B cell (primary cell): ENCODE results near the gene WDR62. TPM values are rescaled to one million over a fixed set of nuclear protein-coding genes. Genes with fewer than 3 reads are reported as not detected.
"Not testable (repeated sequence)": the region's sequence is repeated elsewhere in the genome, so short reads cannot be mapped to it uniquely, and the experiment has no call there.

Experiments used
- ATAC-seq: fragments of 200-7000 bp; cut with Tn5 transposase; one replicate; pipeline ENCODE4 v1.10.0; 2021; ENCODE audit warnings: low read depth, mild to moderate bottlenecking, moderate number of reproducible peaks, moderate library complexity
- CTCF ChIA-PET: fragments of 350-600 bp; sonication (Branson Sonifier 250); formaldehyde crosslinking; loops from one replicate; lab custom pipeline; 2021; ENCODE audit warnings: antibody characterized with exemption, inconsistent platforms; lab: Charles Lee
- POLR2A ChIA-PET: fragments of 350-600 bp; sonication (Branson Sonifier 250); formaldehyde crosslinking; loops from one replicate; lab custom pipeline; 2021; ENCODE audit warnings: antibody characterized with exemption; lab: Charles Lee
- DNase-seq: peaks from one replicate; pipeline ENCODE4 v3.0.0; 2013
- H2AFZ ChIP-seq: 2 replicates; pipeline ENCODE4 v1.6.1; 2012; ENCODE audit warnings: mild to moderate bottlenecking, low read depth, low read length; ENCODE audit not compliant: insufficient read depth, poor library complexity, severe bottlenecking
- H3K27ac ChIP-seq, 2 donors: 1 replicate in 1 of 2; 2 replicates in 1 of 2; pipeline ENCODE4 v1.5.1; 2012 to 2013; ENCODE audit warnings: low read length in 2 of 2, mild to moderate bottlenecking in 2 of 2, moderate library complexity in 1 of 2
- H3K27me3 ChIP-seq, 4 experiments: fragments of 200-600 bp in 1 of 4; sonication (generic) in 1 of 4; replicated peaks in 1 of 4; 1 replicate in 2 of 4; 2 replicates in 2 of 4; pipeline versions ENCODE4 v1.6.1 to v1.7.0; 2013 to 2016; ENCODE audit warnings: low read length in 3 of 4, mild to moderate bottlenecking in 2 of 4, mixed read lengths in 1 of 4, moderate library complexity in 1 of 4; ENCODE audit not compliant: insufficient read depth in 4 of 4, control insufficient read depth in 3 of 4; ENCODE audit errors: control extremely low read depth in 1 of 4
- H3K36me3 ChIP-seq, 2 experiments: replicated peaks in 1 of 2; 1 replicate in 1 of 2; 2 replicates in 1 of 2; pipeline versions ENCODE4 v1.6.1 to v1.7.1; 2013; ENCODE audit warnings: low read length in 1 of 2; ENCODE audit not compliant: insufficient read depth in 2 of 2, control insufficient read depth in 1 of 2; ENCODE audit errors: control extremely low read depth in 1 of 2, extremely low read depth in 1 of 2
- H3K4me1 ChIP-seq, 2 donors: fragments of 200-600 bp in 1 of 2; sonication (generic) in 1 of 2; 1 replicate in 1 of 2; 2 replicates in 1 of 2; pipeline versions ENCODE4 v1.5.1 to v1.6.1; 2013 to 2017; ENCODE audit warnings: low read length in 2 of 2; ENCODE audit not compliant: control insufficient read depth in 2 of 2, insufficient read depth in 2 of 2
- H3K4me2 ChIP-seq: replicated peaks from 2 replicates; pipeline ENCODE3; 2012; ENCODE audit warnings: mild to moderate bottlenecking, low read depth, low read length; ENCODE audit not compliant: poor library complexity, severe bottlenecking
- H3K4me3 ChIP-seq, 5 experiments: fragments of 200-600 bp in 1 of 5; sonication (generic) in 1 of 5; 1 replicate in 3 of 5; 2 replicates in 2 of 5; pipeline versions ENCODE4 v1.5.1 to v1.7.0; 2011 to 2016; ENCODE audit warnings: low read length in 4 of 5, mild to moderate bottlenecking in 4 of 5, low read depth in 2 of 5, control low read depth in 1 of 5, moderate library complexity in 1 of 5; ENCODE audit not compliant: insufficient read depth in 1 of 5; ENCODE audit errors: control extremely low read depth in 1 of 5, extremely low read depth in 1 of 5
- H3K79me2 ChIP-seq: fragments of 200-600 bp; sonication (generic); one replicate; pipeline ENCODE4 v1.6.0; 2016; ENCODE audit warnings: low read length; ENCODE audit not compliant: control insufficient read depth, insufficient read depth
- H3K9ac ChIP-seq: fragments of 200-600 bp; sonication (generic); 2 replicates; pipeline ENCODE4 v1.6.1; 2017; ENCODE audit warnings: mild to moderate bottlenecking, low read length, moderate library complexity
- H3K9me3 ChIP-seq, 3 donors: one replicate each; pipeline versions ENCODE4 v1.6.1 to v1.7.1; 2013; ENCODE audit warnings: low read length in 2 of 3; ENCODE audit not compliant: control insufficient read depth in 2 of 3, insufficient read depth in 1 of 3; ENCODE audit errors: control extremely low read depth in 1 of 3
- H4K20me1 ChIP-seq: 2 replicates; pipeline ENCODE4 v1.6.0; 2012; ENCODE audit warnings: mild to moderate bottlenecking, low read length; ENCODE audit not compliant: insufficient read depth, control insufficient read depth, poor library complexity, severe bottlenecking
- H3K27ac Mint-ChIP-seq: one replicate; pipeline ENCODE4 v1.8.0; 2021; ENCODE audit warnings: mixed read lengths
- H3K27me3 Mint-ChIP-seq: one replicate; pipeline ENCODE4 v1.8.0; 2021; ENCODE audit warnings: mixed read lengths
- H3K4me1 Mint-ChIP-seq: one replicate; pipeline ENCODE4 v1.8.0; 2021; ENCODE audit warnings: mixed read lengths
- H3K4me3 Mint-ChIP-seq: one replicate; pipeline ENCODE4 v1.8.0; 2021; ENCODE audit warnings: mixed read lengths
- H3K9me3 Mint-ChIP-seq: one replicate; pipeline ENCODE4 v1.8.0; 2022; ENCODE audit warnings: mixed read lengths; ENCODE audit not compliant: insufficient read depth
- CTCF ChIP-seq: fragments of 200-600 bp; IDR thresholded peaks from one replicate; pipeline ENCODE4 v1.8.0; 2022; ENCODE audit warnings: antibody characterized with exemption, mild to moderate bottlenecking
- EZH2 ChIP-seq: IDR thresholded peaks from 2 replicates; pipeline ENCODE4 v1.6.1; 2012; ENCODE audit warnings: borderline replicate concordance, low read depth, mild to moderate bottlenecking, moderate library complexity, low read length; ENCODE audit not compliant: insufficient read depth, poor library complexity, severe bottlenecking
- WGBS: methylation state at CpG from one replicate; pipeline ENCODE4 v1.1.5; 2013; ENCODE audit warnings: missing lambda C conversion rate; ENCODE audit not compliant: insufficient coverage; 5-methylcytosine and 5-hydroxymethylcytosine counted together
- intact Hi-C: fragments of 100-400 bp; cut with micrococcal nuclease; formaldehyde crosslinking; loops from one replicate; pipeline ENCODE4 v1.10.0; 2022
- polyA plus RNA-seq: library from polyadenylated mRNA; depleted of rRNA; stranded (reverse); fragments of >200 nt; gene quantifications from 2 replicates; pipeline ENCODE4 v1.2.3, GENCODE V29; 2012
- total RNA-seq, 2 donors: library from RNA; stranded (reverse); fragments of 120-200 nt in 1 of 2; gene quantifications; 1 replicate in 1 of 2; 2 replicates in 1 of 2; pipeline versions ENCODE4 v1.2.3 to v1.2.4, GENCODE V29; 2013 to 2022

Gene WDR62
- total and polyA plus RNA-seq, 2 donors (not counting 1 experiment from before 2014, with no cell fraction given), result 1.8 to 1.9 TPM

DNA sequence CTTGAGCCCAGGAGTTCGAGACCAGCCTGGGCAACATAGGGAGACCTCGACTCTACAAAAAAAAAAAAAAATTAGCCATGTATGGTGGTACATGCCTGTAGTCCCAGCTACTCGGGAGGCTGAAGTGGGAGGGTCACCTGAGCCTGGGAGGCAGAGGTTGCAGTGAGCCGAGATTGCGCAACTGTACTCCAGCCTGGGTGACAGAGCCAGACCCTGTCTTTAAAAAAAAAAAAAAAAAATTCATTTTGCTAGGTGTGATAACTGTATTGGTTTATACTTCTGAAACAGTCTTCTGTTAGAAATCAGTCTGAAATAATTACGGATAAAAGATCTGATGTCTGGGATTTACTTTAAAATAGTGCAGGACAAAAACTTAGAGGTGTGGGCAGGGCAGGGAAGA lies 13.6 kb upstream of the WDR62 start:
- H2AFZ ChIP-seq, H4K20me1 ChIP-seq, H3K27ac Mint-ChIP-seq, H3K4me1 ChIP-seq, CTCF ChIA-PET, H3K9ac ChIP-seq, H3K4me2 ChIP-seq, H3K27me3 ChIP-seq, H3K4me3 ChIP-seq, H3K9me3 ChIP-seq, H3K36me3 ChIP-seq, ATAC-seq, H3K4me1 Mint-ChIP-seq, intact Hi-C loops, H3K9me3 Mint-ChIP-seq, POLR2A ChIA-PET, H3K27me3 Mint-ChIP-seq, DNase-seq, H3K79me2 ChIP-seq, H3K4me3 Mint-ChIP-seq, H3K27ac ChIP-seq: not testable (repeated sequence)
- WGBS, result 100% methylated on average over 3 of the region's 6 CpGs

DNA sequence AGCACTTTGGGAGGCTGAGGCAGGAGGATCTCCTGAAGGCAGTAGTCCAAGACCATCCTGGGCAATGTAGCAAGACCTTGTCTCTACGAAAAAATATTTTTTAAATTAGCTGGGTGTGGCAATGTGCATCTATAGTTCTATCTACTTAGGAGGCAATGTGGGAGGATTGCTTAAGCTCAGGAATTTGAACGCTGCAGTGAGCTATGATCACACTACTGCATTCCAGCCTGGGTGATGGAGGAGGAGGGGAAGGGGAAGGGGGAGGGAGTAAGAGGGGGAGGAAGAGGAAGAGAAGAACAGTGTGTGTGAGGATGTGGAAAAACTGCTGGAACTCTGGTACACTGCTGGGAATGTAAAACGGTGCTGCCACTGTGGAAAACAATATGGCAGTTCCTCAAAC lies 12.9 kb upstream of the WDR62 start:
- Histone ChIP-seq H3K36me3 (no peaks in the 10 kb centered on the region), H3K9ac (no peak overlapping the region), H3K4me2 (no peak overlapping the region), H3K27ac (no peak overlapping the region), H3K27me3 (no peaks in the 10 kb centered on the region), H3K4me1 (no peaks in the 10 kb centered on the region), H3K9me3 (no peaks in the 10 kb centered on the region), H3K79me2 (no peaks in the 10 kb centered on the region), H4K20me1 (no peaks in the 10 kb centered on the region), H2AFZ (no peak overlapping the region), H3K4me3 (no peak overlapping the region)
- 66% methylated on average over 3 of the region's 3 CpGs for WGBS
- CTCF ChIA-PET, result no interaction called here
- ATAC-seq (no peak), DNase-seq (no peak)
- no peaks in the 10 kb centered on the region for H3K4me1 Mint-ChIP-seq
- TF ChIP-seq EZH2 (no peak), CTCF (no peak)
- no peaks in the 10 kb centered on the region for H3K9me3 Mint-ChIP-seq
- intact Hi-C loops, result no loop called here
- no peak overlapping the region for H3K27ac Mint-ChIP-seq
- no peaks in the 10 kb centered on the region for H3K27me3 Mint-ChIP-seq
- POLR2A ChIA-PET, result no interaction called here
- H3K4me3 Mint-ChIP-seq, result no peak overlapping the region
